ENCODE results near the gene SPINT1. TPM values are rescaled to one million over a fixed set of nuclear protein-coding genes. Genes with fewer than 3 reads are reported as not detected.

Gene SPINT1
- total and polyA plus RNA-seq, 8 donors, result 39.3 to 123 (median 51.1) TPM

- peak overlapping the region in 1 of 4 donors; percentile 44 for H3K27ac ChIP-seq
- ATAC-seq (peak; percentile 23 to 51 (median 43)), DNase-seq (peak in 4 of 6 donors; percentile 51 to 74 (median 58)), FAIRE-seq (no peak)
- H3K9me3 ChIP-seq, result no peaks in the 10 kb centered on the region
- H3K27me3 ChIP-seq, result no peaks in the 10 kb centered on the region
- peak; percentile 56 to 77 (median 72) for TF ChIP-seq CTCF (IDR thresholded peaks at IDR 0.05)
- peaks cover 0 to 7% (median 0%) of the 10 kb centered on the region in 3 donors for H3K4me1 ChIP-seq
- intact Hi-C loops (cut with DNase I), result loop anchor here in 1 of 3 donors (5.0 kb wide), 1 partner anchor 35 kb away; no protein-coding TSS in a partner anchor
- H3K4me3 ChIP-seq, result no peak overlapping the region
- no peaks in the 10 kb centered on the region for H3K36me3 ChIP-seq
- 6 to 8% methylated on average over 4 of the region's 4 CpGs for WGBS, 2 donors
These were observed 48.1 kb downstream of the SPINT1 start for GRCh38 chr15:40891810-40892446.

- peaks cover 0 to 7% (median 0%) of the 10 kb centered on the region in 3 donors for H3K4me1 ChIP-seq
- DNase-seq, result no peak
- ATAC-seq, result no peak
- TF ChIP-seq CTCF (IDR thresholded peaks at IDR 0.05), result no peak
- no peaks in the 10 kb centered on the region for H3K27me3 ChIP-seq
- no peak for FAIRE-seq
- intact Hi-C loops (cut with DNase I), result loop anchor here in 1 of 3 donors (5.0 kb wide), 1 partner anchor 35 kb away; no protein-coding TSS in a partner anchor
- H3K9me3 ChIP-seq, result no peaks in the 10 kb centered on the region
- no peaks in the 10 kb centered on the region for H3K36me3 ChIP-seq
- WGBS, 2 donors, result 64 to 69% methylated on average over 2 of the region's 2 CpGs
- H3K27ac ChIP-seq, result no peak overlapping the region
- no peak overlapping the region for H3K4me3 ChIP-seq
These were observed 48.7 kb downstream of the SPINT1 start for GRCh38 chr15:40892447-40893012.

GRCh38 chr15:40893019-40893670 is 49.3 kb downstream of the SPINT1 start:
- no peak for ATAC-seq
- TF ChIP-seq CTCF (IDR thresholded peaks at IDR 0.05), result no peak
- Histone ChIP-seq H3K4me3 (no peak overlapping the region), H3K27me3 (no peaks in the 10 kb centered on the region), H3K27ac (no peak overlapping the region), H3K36me3 (no peaks in the 10 kb centered on the region), H3K4me1 (peaks cover 0 to 7% (median 0%) of the 10 kb centered on the region in 3 donors), H3K9me3 (no peaks in the 10 kb centered on the region)
- WGBS, 2 donors, result 66 to 81% methylated on average over 22 of the region's 22 CpGs
- peak in 3 of 6 donors; percentile 29 to 77 (median 54) for DNase-seq
- no peak for FAIRE-seq
- intact Hi-C loops (cut with DNase I), result loop anchor here in 1 of 3 donors (5.0 kb wide), 1 partner anchor 36 kb away; no protein-coding TSS in a partner anchor

GRCh38 chr15:40893733-40894680 is 50.2 kb downstream of the SPINT1 start, which contains the start of gene VPS18:
Gene VPS18, plus strand, starts transcription at chr15:40894450. Its CDS starts 319 bp downstream, at chr15:40894769.
- FAIRE-seq (peak; percentile 39), DNase-seq (peak; percentile 98 to 99 (median 98)), ATAC-seq (peak; percentile 94 to 98 (median 97))
- intact Hi-C loops (cut with DNase I), result loop anchor here in 1 of 3 donors (5.0 kb wide), 1 partner anchor 37 kb away; no protein-coding TSS in a partner anchor
- H3K27me3 ChIP-seq, result no peaks in the 10 kb centered on the region
- H3K4me1 ChIP-seq, result peaks cover 0 to 7% (median 0%) of the 10 kb centered on the region in 3 donors
- peak; percentile 95 to 99 (median 98) for TF ChIP-seq CTCF (IDR thresholded peaks at IDR 0.05)
- 2 to 3% methylated on average over 53 to 55 of the region's 55 CpGs for WGBS, 2 donors
- peak within 1 kb of the TSS; percentile 56 to 85 (median 78) for H3K27ac ChIP-seq
- peak within 1 kb of the TSS; percentile 44 to 85 (median 76) for H3K4me3 ChIP-seq
- H3K9me3 ChIP-seq, result no peaks in the 10 kb centered on the region
- peaks cover 0 to 6% (median under 1%) of the 10 kb centered on the region in 3 donors for H3K36me3 ChIP-seq

Measured in pancreas (tissue), 10 donors.